Colonic mucosa (tissue), 4 donors: ENCODE measurements around the gene CNTNAP3B. TPM values are rescaled to one million over a fixed set of nuclear protein-coding genes. Genes with fewer than 3 reads are reported as not detected.
"Not testable (repeated sequence)": the region's sequence is repeated elsewhere in the genome, so short reads cannot be mapped to it uniquely, and the experiment has no call there.

Experiments used
- DNase-seq: peaks from one replicate; pipeline ENCODE4 v3.0.0-alpha.2; 2020
- H3K27ac ChIP-seq: fragments of 200-600 bp; one replicate; pipeline ENCODE4 v1.8.0; 2021
- H3K27me3 ChIP-seq: fragments of 200-600 bp; one replicate; pipeline ENCODE4 v1.8.0; 2021
- H3K36me3 ChIP-seq: fragments of 200-600 bp; one replicate; pipeline ENCODE4 v1.8.0; 2021
- H3K4me1 ChIP-seq: fragments of 200-600 bp; one replicate; pipeline ENCODE4 v1.8.0; 2021; ENCODE audit warnings: mild to moderate bottlenecking
- H3K4me3 ChIP-seq: fragments of 200-600 bp; one replicate; pipeline ENCODE4 v1.8.0; 2021
- H3K9ac ChIP-seq, 2 donors: one replicate each; pipeline ENCODE4 v1.7.0; 2013; ENCODE audit warnings: control low read depth in 2 of 2, low read depth in 2 of 2, low read length in 2 of 2
- H3K9me3 ChIP-seq: fragments of 200-600 bp; one replicate; pipeline ENCODE4 v1.8.0; 2021
- intact Hi-C: fragments of 100-400 bp; cut with DNase I; formaldehyde crosslinking; loops from one replicate; pipeline ENCODE4 v1.14.1; 2022
- total RNA-seq, 2 donors: library from RNA; stranded (reverse); fragmentation: NEBNext Ultra II Directional in 1 of 2; extraction: Animal tissue kit (Norgen Biotek cat#: 25700) in 1 of 2; gene quantifications; one replicate each; pipeline ENCODE4 v1.2.1, GENCODE V29; 2021
- donor health status: healthy.
- donor health status: DM: no; HTN: no; CAD: no.
- donor health status: DM: no; HTN: no; CAD: no.

CNTNAP3B gene
- total RNA-seq, 2 donors from 2014 or later, result 1.1 to 2.5 TPM

GRCh38 chr9:42044422-42045010 lies 84.7 kb downstream of the CNTNAP3B start:
- H3K9ac ChIP-seq, H3K27ac ChIP-seq, H3K27me3 ChIP-seq, H3K36me3 ChIP-seq, H3K9me3 ChIP-seq, H3K4me3 ChIP-seq, intact Hi-C loops, DNase-seq, H3K4me1 ChIP-seq: not testable (repeated sequence)

- H3K36me3 ChIP-seq, H3K4me3 ChIP-seq, H3K4me1 ChIP-seq, intact Hi-C loops, H3K27ac ChIP-seq, DNase-seq, H3K9me3 ChIP-seq, H3K9ac ChIP-seq, H3K27me3 ChIP-seq: not testable (repeated sequence)
Observed at GRCh38 chr9:42033541-42033940, 95.7 kb downstream of the CNTNAP3B start.

DNA sequence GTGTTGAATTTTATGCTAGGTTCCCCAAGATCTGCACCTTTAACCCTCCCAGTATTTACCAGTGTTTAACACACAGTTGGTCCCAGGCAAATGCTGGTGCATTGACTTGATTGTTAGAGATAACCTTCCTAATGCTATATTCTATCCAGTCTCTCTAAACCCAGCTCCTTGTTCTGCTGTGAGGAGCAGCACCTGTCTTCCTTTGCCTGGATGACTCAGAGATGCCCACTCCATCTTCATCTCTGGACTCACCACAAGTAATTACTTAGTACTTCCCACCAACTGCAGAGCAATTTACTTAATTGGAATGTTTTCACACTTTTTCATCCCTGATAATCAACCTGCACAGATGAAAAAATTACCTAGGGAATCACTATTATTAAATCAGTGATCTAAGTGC lies 108.6 kb downstream of the CNTNAP3B start:
- H3K9me3 ChIP-seq, DNase-seq, H3K27ac ChIP-seq, H3K9ac ChIP-seq, H3K36me3 ChIP-seq, intact Hi-C loops, H3K27me3 ChIP-seq, H3K4me3 ChIP-seq, H3K4me1 ChIP-seq: not testable (repeated sequence)

DNA sequence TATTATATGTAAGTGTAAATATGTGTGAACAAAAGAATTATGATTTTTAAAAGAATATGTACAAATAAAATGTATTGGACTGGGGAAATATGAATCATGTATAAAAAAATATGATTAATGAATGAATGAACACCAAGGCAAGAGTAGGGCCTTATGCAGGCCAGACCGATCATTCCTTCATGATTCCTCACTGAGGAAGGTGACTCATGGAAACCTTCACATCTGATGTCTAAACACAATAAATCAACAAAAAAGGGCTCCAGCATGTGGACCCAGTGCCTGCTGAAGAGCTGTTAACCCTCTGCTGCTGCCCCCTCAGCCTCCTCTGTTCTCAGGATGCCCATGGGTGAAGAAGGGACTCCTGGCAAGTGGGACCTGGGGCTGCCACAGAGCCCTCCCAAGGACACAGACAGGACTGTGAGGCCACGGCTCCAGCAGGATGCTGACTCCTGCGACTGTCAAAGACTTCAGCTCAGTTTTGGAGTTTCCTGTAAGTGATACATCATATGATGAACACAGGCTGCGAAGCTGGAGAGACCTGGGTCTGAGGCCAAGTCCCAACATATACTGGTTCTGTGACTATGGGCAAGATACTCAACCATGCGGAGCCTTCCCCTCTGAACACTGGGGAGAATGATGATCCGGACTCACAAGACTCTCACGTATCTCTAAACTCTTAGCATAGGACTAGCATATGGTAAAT lies 110.9 kb downstream of the CNTNAP3B start:
- H3K27ac ChIP-seq, H3K4me1 ChIP-seq, H3K36me3 ChIP-seq, H3K27me3 ChIP-seq, DNase-seq, H3K9me3 ChIP-seq, intact Hi-C loops, H3K9ac ChIP-seq, H3K4me3 ChIP-seq: not testable (repeated sequence)

DNA sequence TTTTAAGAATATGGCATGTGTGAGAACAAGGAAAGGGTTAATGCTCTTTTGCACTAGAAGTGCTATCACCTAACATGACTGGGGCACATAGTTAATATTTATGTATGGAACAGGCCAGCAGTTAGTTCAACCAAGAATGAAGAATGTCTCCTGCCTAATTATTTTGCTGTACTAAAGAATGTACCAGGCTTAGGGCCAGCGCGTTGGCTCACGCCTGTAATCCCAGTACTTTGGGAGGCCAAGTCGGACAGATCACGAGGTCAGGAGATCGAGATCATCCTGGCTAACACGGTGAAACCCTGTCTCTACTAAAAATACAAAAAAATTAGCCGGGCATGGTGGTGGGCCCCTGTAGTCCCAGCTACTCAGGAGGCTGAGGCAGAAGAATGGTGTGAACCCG lies 114.9 kb downstream of the CNTNAP3B start:
- H3K27me3 ChIP-seq, H3K9ac ChIP-seq, H3K27ac ChIP-seq, H3K9me3 ChIP-seq, H3K4me1 ChIP-seq, H3K4me3 ChIP-seq, H3K36me3 ChIP-seq, DNase-seq, intact Hi-C loops: not testable (repeated sequence)

GRCh38 chr9:41991607-41992006 lies 137.6 kb downstream of the CNTNAP3B start:
- H3K9me3 ChIP-seq, H3K4me1 ChIP-seq, H3K4me3 ChIP-seq, DNase-seq, H3K27ac ChIP-seq, H3K36me3 ChIP-seq, H3K27me3 ChIP-seq, H3K9ac ChIP-seq, intact Hi-C loops: not testable (repeated sequence)

DNA sequence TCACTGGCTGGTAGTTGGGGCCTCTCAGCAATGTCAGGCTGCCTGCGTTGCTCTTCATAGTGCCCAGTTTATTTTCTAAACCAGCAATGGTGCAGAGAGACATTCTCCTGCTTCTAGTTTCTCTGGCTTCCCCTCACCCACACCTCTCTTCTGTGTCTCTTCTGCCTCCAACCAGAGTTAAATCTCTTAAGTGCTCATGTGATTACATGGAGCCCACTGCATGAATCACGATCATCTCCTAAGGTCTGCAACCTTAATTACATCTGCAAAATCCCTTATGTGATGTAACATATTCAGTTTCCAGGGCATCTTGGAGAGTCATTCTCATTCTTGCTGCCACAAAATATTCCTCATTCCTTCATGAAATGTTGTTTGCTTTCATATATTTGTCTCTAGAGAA lies 149.0 kb downstream of the CNTNAP3B start:
- H3K27ac ChIP-seq, H3K27me3 ChIP-seq, H3K4me1 ChIP-seq, H3K36me3 ChIP-seq, DNase-seq, H3K4me3 ChIP-seq, intact Hi-C loops, H3K9ac ChIP-seq, H3K9me3 ChIP-seq: not testable (repeated sequence)

GRCh38 chr9:41977965-41978600 lies 151.1 kb downstream of the CNTNAP3B start:
- intact Hi-C loops, H3K27ac ChIP-seq, H3K9ac ChIP-seq, H3K9me3 ChIP-seq, H3K4me1 ChIP-seq, H3K36me3 ChIP-seq, H3K4me3 ChIP-seq, DNase-seq, H3K27me3 ChIP-seq: not testable (repeated sequence)

DNA sequence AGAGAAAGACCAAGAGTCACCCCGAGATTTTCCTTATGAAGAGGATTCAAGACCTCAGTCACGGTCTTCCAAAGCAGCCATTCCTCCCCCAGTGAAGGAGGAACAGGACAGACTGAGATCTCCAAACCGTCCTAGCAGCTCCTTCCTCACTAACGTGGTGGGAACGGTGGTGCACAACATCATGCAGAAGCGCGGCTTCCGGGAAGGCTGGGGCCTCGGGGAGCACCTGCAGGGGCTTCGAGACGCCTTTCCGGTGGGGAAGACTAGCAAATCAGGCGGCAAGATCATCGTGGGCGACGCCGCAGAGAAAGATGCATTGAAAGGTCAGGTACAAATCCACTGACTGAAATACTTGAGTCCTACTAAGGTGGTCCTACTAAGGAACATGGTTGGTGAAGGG lies 154.3 kb downstream of the CNTNAP3B start:
- intact Hi-C loops, H3K9ac ChIP-seq, DNase-seq, H3K4me3 ChIP-seq, H3K9me3 ChIP-seq, H3K27ac ChIP-seq, H3K27me3 ChIP-seq, H3K4me1 ChIP-seq, H3K36me3 ChIP-seq: not testable (repeated sequence)

DNA sequence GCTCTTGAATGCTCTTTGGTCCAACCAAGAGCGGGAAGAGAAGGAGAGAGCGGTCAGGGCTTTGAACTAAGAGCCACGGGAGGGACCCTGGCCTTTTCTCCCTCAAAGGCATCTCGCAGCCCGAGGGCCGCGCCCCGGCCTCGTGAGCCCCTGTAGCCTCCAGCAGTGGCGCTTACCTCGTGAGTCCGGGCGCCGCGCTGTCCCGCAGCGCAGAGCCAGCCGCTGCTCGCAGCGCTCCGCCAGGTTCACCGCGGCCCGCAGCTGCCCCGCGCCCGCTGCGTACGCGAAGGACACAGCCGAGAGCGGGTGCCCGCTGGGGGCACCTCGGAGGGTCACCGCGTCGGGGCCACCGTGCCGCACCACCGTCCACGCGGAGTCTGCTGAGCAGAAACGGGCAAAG lies 176.2 kb downstream of the CNTNAP3B start:
- H3K4me3 ChIP-seq, H3K27me3 ChIP-seq, H3K9me3 ChIP-seq, H3K27ac ChIP-seq, intact Hi-C loops, H3K36me3 ChIP-seq, H3K9ac ChIP-seq, H3K4me1 ChIP-seq, DNase-seq: not testable (repeated sequence)

DNA sequence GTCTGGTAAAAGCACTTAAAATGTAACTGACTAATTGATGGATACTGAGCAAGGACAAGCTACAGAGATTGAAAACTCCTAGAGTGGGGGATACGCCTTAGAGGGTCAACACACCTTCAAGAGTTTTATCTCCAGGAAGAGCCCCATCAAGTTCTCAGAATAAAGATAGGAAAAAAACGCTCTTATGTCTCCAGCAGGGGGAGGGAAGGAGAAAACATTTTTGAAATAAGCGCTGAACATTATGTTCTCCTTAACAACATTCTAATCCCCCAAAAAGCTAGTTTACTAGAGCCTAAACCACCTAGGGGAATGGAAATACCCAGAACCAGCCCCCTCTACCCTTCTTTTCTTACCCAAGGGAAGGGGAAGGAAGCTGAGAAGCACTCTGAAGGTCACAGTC lies 187.5 kb downstream of the CNTNAP3B start:
- H3K9ac ChIP-seq, intact Hi-C loops, H3K27me3 ChIP-seq, H3K36me3 ChIP-seq, H3K9me3 ChIP-seq, H3K27ac ChIP-seq, DNase-seq, H3K4me3 ChIP-seq, H3K4me1 ChIP-seq: not testable (repeated sequence)

DNA sequence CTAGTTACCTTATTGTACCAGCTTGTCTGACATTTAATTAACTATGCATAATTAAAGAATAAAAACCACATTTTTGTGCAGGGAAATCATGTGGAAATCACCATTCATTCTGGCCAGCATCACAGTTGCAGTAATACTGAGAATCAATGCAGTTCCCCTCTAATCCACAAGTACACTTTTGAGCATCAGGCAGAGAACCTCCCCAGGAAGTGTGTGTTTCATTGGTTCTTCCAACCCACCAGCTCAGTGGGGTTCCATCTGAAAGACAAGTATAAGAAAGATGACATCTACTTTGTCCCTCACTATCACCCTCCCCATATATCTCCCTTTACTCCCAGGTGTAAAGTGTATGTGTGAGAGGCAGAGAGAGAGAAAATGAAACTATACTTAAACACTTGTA lies 191.1 kb downstream of the CNTNAP3B start:
- DNase-seq, H3K27me3 ChIP-seq, H3K36me3 ChIP-seq, H3K27ac ChIP-seq, H3K9ac ChIP-seq, H3K4me1 ChIP-seq, H3K9me3 ChIP-seq, H3K4me3 ChIP-seq, intact Hi-C loops: not testable (repeated sequence)

DNA sequence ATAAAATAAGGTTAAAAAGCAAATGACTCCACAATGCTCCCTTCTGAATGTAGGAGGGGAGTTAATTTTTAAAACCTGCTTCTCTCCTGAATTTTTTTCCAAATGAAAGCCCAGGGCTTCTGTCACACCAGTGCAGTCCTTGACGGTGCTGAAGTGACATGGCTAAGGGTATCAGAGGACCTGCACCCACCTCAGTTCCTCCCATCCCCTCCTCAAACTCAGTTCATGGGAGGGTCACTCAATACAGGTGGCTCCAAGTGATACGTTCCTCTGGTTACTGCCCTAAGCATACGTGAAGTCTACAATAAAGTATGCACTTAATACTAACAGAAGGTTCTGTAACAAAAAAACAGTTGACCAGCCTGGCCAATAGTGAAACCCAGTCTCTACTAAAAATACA lies 193.5 kb downstream of the CNTNAP3B start:
- H3K27me3 ChIP-seq, intact Hi-C loops, H3K4me1 ChIP-seq, H3K9me3 ChIP-seq, DNase-seq, H3K36me3 ChIP-seq, H3K27ac ChIP-seq, H3K9ac ChIP-seq, H3K4me3 ChIP-seq: not testable (repeated sequence)

DNA sequence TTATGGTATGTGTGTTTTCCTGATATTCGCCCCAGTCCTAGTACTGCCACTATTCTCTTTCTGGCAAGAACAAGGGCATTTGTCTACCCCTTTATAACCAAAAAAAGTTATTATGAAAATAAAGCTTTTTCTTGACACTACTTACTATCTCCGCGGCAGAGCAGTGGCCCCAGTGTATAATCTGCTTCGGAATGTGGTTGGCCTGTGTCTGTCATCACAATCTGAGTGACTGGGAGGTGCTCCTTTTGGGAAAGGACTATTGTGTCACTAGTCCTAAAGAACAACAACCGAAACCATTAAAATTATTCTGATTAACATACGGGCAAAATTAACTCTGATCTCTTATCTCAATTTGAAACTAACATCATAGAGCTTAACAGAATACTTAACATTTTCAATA lies 200.1 kb downstream of the CNTNAP3B start:
- DNase-seq, H3K9ac ChIP-seq, H3K9me3 ChIP-seq, H3K27me3 ChIP-seq, intact Hi-C loops, H3K4me3 ChIP-seq, H3K4me1 ChIP-seq, H3K36me3 ChIP-seq, H3K27ac ChIP-seq: not testable (repeated sequence)
